HL-60/S4 treated with phorbol 12-myristate 13-acetate at 8.2 ng/mL for 4 days and 3 days (cell line): ENCODE results near the gene CNTLN.
"Not testable (repeated sequence)": the region's sequence is repeated elsewhere in the genome, so short reads cannot be mapped to it uniquely, and the experiment has no call there.

Experiments
- in situ Hi-C: fragments of 300-500 bp; cut with MboI; formaldehyde crosslinking; loops from 2 replicates; pipeline ENCODE4 v1.15.0; 2022; ENCODE audit warnings: low sequenced_read_pairs

The CNTLN gene

DNA sequence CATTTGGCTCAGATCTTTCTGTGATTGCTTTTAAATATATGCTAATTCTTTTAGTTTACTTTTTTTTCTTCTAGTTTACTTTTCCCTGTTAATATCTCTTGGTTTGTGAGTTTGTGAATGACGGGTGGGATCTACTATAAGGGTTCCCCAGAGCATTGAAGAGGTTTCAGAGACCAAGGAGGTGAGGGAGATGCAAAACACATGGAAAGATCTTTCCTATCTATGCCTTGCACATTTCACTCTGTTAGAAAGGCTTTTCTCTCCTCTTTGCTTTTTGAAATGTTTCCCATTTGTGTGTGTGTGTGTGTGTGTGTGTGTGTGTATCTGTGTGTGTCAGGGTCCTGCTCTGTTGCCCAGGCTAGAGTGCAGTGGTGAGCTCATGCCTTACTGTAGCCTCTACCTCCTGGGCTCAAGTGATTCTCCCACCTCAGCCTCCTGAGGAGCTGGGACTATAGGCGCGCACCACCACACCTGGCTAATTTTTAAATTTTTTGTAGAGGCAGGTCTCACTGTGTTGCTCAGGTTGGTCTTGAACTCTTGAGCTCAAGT is 50.7 kb downstream of the CNTLN start:
- in situ Hi-C loops: no loop called here

DNA sequence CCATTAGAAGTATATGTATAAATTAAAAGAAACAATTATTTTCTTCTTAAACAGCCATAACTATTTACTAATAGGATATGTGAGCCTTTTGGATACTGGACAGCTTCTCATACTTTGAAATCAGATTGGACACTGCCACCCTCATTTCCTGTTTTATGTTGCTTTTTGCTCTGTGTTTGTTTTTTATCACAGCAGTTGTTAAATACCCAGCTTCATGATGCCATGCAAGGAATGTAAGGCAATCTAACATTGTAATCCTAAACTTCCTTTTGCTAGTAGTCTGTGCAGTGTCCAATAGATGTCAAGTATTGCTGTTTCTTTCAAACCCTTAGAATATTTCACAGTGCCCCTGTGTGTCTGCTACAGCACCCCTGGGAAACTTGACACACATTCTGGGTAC is 56.2 kb downstream of the CNTLN start:
- in situ Hi-C loops: no loop called here

DNA sequence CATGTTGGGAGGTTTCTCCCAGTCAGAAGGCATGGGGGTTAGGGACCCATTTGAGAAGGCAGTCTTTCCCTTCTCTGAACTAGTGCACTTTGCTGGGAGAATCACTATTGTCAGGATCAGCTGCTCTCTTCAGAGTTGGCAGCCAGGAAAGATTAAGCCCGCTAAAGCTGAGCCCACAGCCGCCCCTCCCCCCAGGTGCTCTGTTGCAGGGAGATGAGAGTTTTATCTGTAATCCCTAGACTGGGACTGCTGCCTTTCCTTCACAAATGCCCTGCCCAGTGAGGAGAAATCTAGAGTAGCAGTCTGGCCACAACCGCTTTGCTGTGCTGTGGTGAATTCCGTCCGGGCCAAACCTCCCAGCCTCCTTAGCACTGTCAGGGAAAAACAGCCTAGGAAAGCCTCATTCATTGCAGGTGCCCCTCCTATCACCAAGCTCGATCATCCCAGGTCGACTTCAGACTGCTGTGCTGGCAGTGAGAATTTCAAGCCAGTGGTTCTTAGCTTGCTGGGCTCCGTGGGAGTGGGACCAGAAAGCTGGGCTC is 69.8 kb downstream of the CNTLN start:
- in situ Hi-C loops: no loop called here

DNA sequence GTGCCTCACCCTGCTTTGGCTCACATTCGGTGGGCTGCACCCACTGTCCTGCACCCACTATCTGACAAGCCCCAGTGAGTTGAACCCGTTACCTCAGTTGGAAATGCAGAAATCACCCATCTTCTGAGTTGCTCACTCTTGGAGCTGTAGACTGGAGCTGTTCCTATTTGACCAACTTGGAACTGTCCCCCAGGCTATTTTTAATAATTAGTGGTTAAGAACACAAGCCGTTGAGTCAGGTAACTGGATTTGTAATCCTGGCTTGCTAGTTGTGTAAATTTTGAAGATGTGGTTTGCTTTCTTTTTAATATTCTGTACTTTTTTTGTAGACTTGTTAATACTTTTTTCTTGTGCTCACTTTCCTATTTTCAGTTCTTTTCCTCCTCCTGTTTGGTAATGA is 81.2 kb downstream of the CNTLN start:
- in situ Hi-C loops: no loop called here

DNA sequence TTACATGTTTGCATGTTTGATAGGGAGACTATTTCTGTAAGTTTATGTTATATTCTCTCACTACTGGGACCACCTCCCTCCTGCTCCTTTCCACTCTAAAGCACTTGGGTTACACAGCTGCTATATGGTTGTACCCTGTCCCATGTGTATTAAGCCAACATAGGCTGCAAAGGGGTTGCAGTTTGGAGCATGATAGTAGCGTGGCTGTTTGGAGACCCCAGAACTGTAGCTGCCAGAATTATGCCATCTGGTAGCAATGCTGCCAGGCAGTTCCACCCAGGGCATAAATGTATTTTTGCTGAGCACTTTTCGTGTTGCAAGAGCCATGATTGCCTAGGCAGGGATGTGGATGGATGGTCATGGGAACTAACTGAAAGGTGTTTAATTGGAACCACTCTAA is 81.8 kb downstream of the CNTLN start:
- in situ Hi-C loops: no loop called here

DNA sequence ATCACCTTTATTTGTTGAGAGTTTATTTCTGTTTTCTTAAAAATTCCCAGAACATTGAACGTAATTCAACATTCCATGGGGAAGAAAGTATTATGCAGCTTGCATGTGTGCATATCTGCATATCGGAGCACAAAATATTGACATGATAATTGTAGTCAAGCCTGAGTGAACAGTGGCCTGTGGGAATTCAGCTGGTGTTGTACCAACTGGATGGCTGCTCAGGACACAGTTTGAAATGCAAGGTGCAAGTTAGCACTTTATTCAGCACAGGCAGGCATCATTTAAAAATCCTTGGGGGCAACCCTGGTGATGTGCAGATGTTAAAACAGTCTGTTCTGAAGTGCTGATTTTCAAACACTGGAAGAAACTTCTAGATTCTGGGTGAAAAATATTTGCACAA is 82.4 kb downstream of the CNTLN start:
- in situ Hi-C loops: no loop called here

DNA sequence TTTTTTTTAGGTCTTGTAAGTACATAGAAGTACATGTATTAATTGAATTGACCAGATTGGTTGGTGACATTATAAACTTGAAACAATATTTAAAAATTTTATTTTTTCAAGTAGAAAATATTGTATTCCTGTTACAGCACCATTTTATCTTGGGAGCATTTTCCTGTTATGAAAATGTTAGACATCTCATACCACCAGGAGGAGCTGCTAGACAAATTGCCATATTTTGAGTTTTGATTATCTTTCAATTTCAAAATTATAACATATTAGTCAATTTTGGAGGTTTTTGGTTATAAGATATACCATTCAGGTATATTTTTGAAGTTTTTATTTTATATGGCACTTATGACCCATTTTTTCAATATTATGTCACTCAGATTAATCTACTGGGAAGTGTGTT is 84.4 kb downstream of the CNTLN start:
- in situ Hi-C loops: no loop called here

DNA sequence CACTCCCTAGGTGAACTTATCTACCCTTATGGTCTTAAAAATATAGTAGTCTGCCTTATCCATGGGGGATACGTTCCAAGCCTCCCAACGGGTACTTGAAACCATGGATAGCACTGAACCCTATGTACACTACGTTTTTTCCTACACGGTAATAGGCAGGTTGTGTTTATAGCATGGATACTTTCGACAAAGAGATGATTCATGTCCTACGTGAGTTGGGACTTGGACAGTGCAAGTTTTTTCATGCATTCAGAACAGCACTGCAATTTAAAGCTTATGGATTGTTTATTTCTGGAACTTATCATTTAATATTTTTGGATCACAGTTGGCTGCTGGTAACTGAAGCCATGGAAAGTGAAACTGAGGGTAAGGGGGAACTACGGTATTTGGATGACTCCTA is 88.1 kb downstream of the CNTLN start:
- in situ Hi-C loops: no loop called here

DNA sequence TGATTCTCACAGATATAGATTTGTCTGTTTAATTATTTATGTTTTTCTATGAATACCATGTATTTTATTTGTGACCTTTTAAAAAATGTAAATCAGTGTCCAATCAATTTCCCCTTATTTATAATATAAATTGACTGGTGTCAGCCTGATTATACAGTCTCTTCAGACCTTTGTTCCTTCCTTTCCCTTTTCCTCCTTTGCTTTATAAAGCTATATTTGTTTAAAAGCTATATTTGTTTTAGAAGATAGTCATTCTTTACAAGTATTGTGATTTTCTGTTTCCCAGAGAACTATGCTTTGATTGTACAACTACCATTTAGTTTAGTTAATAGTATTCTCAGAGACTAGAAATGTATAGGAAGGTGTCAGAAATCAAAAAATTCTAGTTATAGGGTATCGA is 90.6 kb downstream of the CNTLN start:
- in situ Hi-C loops: no loop called here

DNA sequence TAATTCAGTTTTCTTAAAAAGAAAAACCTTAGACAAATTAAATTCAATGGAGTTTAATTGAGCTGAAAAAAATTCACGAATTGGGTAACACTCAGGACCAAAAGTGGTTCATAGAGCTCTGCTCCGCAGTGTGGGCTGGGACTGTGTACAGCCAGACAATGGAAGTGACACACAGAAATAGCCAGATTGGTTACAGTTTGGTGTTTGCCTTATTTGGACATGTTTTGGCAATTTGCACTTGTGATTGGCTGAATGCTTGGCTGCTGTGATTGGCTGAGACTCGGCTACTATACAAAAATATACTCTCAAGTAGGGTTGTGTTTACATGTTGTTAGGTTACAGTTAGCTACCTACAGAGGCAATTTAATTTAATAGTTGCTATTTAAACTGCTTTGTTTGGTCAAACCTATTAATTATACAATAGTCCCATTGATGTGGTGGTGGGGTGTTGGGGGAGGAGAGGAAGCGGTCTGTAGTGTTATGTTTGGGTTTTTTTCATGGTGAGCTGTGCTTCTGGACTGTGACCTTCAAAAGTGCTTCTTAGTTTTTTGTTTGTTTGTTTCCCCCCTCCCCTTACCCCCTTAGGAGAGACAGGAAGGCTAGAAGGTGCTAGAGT is 95.2 kb downstream of the CNTLN start:
- in situ Hi-C loops: no loop called here

DNA sequence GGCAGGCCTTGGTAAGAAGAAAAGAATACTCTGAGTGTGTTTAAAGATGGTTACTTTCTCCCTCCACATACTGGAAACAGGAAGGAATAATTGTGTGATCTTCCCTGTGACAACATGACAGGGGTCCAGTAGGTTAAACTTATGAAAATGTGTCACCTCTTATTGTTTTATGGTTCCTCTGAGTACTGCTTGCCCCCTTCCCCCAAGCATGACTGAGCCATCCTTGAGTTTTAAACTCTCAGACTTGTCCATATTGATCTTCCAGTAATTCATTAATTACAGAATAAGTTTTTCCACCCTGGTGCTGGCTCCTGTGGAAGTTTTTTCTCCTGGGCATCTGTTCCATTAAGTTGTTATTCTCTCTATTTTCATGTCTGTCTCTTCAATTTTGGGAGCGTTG is 95.8 kb downstream of the CNTLN start:
- in situ Hi-C loops: no loop called here

DNA sequence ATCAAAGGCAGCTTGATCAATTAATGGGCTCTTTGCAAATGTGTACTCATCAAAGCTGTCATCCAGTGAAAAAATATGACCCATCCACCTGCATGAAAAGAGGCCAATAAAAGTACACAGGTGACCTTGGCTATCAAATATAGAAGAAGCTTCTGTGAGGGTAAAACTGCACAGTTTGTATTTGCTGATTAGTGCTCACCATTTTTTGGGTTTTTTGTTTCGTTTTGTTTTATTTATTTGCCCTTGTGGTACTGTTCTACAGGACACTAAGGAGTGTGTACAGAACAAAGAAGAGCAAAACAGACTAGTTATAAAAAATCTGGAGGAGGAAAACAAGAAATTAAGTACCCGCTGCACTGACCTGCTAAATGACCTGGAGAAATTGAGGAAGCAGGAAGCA is 101.3 kb downstream of the CNTLN start:
- in situ Hi-C loops: no loop called here

DNA sequence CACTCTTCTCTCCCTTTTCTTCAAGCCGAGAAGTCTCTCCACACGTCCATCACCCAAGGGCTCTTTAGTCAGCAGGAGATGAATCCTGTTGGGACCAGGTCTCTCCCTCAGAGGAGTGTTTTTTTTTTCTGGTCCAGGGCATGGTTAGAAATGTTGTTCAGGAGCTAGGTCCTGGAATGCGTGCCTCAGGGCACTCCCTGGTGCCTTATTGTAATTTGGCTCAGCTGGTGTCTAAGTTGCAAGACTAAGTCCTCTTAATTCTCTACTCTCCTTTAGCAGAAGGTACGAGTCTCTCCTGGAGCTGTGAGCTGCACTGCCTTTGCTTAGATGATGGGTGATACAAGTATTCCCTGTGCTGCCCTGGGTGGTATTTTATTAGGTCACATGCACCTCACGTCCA is 111.9 kb downstream of the CNTLN start:
- in situ Hi-C loops: no loop called here

DNA sequence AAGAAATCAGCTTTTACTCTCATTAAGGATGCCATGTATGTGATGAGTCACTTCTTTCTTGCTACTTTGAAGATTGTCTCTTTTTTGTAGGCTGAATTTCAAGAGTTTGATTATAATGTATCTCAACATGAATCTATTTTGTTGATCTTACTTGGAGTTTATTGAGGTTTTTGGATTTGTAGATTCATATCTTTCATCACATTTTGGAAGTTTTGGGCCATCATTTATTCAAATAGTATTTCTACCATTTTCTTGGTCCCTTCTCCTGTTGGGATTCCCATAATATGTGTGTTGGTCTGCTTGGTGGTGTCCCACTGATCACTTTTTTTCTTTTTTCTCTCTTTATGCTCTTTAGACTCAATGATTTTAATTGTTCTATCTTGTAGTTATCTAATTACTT is 116.3 kb downstream of the CNTLN start:
- in situ Hi-C loops: no loop called here

DNA sequence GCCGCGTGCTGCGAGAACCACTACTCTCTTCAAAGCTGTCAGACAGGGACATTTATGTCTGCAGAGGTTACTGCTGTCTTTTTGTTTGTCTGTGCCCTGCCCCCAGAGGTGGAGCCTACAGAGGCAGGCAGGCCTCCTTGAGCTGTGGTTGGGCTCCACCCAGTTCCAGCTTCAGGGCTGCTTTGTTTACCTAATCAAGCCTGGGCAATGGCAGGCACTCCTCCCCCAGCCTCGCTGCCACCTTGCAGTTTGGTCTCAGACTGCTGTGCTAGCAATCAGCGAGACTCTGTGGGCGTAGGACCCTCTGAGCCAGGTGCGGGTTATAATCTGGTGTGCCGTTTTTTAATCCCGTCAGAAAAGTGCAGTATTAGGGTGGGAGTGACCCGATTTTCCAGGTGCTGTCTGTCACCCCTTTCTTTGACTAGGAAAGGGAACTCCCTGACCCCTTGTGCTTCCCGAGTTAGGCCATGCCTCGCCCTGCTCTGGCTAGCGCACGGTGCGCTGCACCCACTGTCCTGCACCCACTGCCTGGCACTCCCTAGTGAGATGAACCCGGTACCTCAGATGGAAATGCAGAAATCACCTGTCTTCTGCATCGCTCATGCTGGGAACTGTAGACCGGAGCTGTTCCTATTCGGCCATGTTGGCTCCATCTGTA is 133.8 kb downstream of the CNTLN start:
- in situ Hi-C loops: not testable (repeated sequence)

DNA sequence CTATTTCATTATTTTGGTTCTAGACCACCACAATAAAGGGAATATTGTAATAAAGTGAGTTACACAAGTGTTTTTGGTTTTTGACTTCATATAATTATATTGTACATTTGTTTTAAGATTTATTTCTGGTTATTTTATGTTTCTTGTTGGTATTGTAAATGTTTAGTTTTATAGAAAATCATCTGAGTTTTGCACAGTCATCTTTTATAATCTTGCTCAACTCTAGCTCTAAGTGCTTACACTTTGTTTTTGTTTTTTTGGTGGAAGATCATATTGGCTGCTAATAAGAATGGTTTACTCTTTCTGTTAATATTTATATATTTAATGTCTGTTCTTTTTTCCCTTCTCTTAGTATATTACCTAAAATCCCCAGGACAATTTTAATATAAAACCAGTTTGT is 135.0 kb downstream of the CNTLN start:
- in situ Hi-C loops: no loop called here

DNA sequence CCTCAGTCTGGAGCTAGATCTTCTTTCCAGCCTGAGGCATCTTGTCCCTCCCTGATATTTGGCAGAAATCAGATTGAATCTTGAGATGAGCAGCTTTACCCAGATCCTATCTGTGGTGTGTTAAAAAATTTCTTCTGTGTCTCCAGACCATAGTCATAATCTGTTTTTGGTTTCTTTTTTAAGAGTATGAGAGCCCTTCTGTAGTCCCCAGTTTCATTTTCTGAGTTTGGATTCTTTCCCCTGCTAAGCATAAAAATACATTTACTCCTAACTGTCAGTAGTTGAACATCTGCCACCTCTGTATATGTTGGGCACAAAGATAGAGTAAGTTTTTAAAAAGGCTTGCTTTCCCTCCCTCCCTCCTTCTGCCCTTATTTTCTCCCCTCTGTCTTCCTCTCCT is 137.7 kb downstream of the CNTLN start:
- in situ Hi-C loops: no loop called here

DNA sequence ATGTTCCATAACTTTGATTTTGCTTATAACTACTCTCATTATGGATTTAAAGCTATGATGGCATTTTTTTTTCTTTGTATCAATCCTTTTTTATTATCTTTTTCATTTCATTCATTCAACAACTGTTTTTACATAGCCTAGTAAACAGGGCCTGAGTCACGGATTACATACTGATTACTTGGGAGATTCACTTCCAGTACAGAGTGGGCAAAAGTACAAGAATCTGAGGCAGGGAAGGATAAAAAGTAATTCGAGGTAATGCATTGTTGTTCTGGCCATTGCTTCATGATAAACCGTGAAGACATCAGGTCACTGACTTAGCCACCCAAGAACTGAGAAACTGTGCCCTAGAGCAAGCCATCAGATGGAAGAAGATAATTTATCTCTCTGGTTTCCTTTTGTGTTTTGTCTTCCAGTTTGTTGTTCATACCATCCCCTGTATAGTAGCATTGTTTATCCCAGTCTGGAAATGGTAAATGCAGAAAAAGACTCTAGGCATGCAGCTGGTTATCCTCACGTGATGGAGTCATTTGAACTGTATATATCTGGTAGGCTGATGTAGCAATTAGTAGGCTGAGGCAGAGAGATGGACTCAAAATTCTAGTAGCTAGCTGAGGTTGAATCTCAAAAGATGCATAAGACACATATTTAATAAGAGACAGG is 145.6 kb downstream of the CNTLN start:
- in situ Hi-C loops: no loop called here

DNA sequence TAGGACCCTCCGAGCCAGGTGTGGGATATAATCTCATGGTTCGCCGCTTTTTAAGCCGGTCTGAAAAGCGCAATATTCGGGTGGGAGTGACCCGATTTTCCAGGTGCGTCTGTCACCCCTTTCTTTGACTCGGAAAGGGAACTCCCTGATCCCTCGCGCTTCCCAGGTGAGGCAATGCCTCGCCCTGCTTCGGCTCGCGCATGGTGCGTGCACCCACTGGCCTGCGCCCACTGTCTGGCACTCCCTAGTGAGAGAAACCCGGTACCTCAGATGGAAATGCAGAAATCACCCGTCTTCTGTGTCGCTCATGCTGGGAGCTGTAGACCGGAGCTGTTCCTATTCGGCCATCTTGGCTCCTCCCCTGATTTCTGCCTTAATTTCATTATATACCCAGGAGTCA is 155.8 kb downstream of the CNTLN start:
- in situ Hi-C loops: not testable (repeated sequence)

DNA sequence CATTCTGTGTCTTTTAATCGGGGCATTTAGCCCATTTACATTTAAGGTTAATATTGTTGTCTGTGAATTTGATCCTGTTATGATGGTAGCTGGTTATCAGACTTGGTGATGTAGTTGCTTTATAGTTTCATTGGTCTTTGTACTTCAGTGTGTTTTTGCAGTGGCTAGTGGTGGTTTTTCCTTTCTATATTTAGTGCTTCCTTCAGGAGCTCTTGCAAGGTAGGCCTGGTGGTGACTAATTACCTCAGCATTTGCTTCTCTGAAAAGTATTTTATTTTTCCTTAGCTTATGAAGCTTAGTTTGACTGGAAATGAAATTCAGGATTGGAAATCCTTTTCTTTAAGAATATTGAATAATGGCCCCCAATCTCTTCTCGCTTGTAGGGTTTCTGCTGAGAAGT is 156.9 kb downstream of the CNTLN start:
- in situ Hi-C loops: no loop called here

DNA sequence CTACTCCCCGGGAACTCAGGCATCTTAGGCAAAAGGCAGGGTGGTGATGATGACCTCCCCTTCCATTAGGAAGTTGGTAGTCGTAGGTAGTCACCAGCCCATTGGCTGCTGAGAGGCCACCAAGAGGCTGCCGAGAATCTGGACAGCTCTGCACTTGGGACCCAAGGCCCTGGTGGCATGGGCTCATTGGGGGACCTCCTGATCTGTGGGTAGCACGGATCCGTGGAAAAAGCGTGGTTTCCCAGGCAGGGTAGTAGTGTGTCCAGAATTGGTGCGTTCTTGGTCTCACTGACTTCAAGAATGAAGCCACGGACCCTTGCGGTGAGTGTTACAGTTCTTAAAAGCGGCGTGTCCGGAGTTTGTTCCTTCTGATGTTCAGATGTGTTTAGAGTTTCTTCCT is 158.8 kb downstream of the CNTLN start:
- in situ Hi-C loops: no loop called here
